Measurements from ENCODE around the gene STX4. TPM values are rescaled to one million over a fixed set of nuclear protein-coding genes. Genes with fewer than 3 reads are reported as not detected.

STX4 gene
- total RNA-seq, 1 donor from 2014 or later = 26.1 TPM

GRCh38 chr16:30987581-30988190 is 45.7 kb upstream of the STX4 start:
- no peak for DNase-seq (ENCODE audit: low read depth)
- no peak for TF ChIP-seq CTCF (conservative IDR thresholded peaks at IDR 0.05; ENCODE audit: low read depth, low read length)
- no peak overlapping the region for H3K4me3 ChIP-seq (ENCODE audit: low read depth, low read length)

DNA sequence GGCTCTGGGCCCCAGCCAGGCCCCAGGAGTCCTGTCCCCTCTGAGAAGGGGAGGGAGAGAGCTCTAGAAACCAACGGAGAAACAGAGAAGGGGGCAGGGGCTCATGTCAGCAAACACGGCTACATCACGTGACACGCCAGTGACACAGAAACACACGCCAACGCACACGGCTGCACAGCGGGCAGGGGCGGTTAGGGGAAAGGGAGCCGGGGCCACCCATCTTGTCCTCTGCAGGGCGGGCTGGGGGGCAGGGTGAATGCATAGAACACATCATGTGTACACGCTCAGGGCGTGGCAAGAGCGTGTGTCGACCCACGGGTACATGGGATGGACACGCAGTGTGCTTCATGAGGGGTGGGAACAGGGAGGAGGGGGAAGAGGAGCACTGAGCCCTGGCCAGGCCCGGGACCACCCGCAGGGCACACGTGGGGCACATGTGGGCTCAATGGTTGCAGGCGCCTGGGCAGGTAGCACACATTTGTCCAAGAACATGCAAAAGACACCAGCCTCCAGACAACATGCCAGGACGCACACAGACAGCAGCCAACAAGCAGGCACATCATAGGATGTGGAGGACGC is 43.8 kb upstream of the STX4 start:
- no peak overlapping the region for H3K4me3 ChIP-seq (ENCODE audit: low read depth, low read length)
- TF ChIP-seq CTCF (conservative IDR thresholded peaks at IDR 0.05; ENCODE audit: low read depth, low read length) = no peak
- DNase-seq (ENCODE audit: low read depth) = no peak

DNA sequence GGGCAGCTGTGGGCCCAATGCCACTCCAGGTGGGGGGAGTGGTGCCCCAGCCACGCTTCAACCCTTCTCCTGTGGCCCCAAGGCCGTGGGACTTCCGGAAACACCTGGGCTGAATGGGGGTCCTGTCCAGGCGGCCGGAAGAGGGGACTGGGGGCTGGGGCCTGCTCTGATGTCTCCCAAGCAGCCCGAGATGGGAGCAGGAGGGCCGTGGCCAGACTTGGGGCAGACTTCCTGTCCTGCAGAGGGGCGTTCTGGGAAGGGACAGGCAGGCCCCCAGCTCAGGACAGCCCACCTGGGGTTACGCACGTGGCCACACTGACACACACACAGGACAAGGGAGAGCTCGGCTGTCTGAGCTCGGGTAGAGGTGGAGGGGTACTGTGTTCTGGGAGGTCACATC is 43.3 kb upstream of the STX4 start:
- DNase-seq (ENCODE audit: low read depth) = no peak

DNA sequence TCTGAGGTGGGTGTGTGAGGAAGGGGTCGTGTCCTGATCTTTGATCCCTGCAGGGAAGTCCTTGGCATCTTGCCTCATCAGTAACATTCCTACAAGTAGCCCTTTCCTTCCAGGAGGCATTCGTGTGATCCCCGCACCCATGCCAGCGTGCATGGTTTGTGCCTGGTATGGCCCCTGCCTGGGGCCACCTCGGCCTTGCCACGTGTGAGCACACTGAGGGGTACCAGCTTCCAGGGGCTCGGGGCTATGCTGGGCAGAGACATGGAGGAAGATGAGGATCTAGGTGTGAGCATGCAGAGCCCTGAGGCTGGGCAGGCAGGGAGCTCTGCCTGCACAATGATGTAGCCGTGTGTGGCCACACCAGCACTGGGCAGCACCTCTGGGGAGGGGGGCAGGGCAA is 42.3 kb upstream of the STX4 start:
- no peak overlapping the region for H3K4me3 ChIP-seq (ENCODE audit: low read depth, low read length)
- TF ChIP-seq CTCF (conservative IDR thresholded peaks at IDR 0.05; ENCODE audit: low read depth, low read length) = no peak
- DNase-seq (ENCODE audit: low read depth) = no peak

More for the DNA sequence above, 43.3 kb upstream of the STX4 start:
- H3K4me3 ChIP-seq (ENCODE audit: low read depth, low read length) = no peak overlapping the region
- TF ChIP-seq CTCF (conservative IDR thresholded peaks at IDR 0.05; ENCODE audit: low read depth, low read length) = no peak

GRCh38 chr16:30992276-30992780 is 41.0 kb upstream of the STX4 start:
- no peak for DNase-seq (ENCODE audit: low read depth)
- TF ChIP-seq CTCF (conservative IDR thresholded peaks at IDR 0.05; ENCODE audit: low read depth, low read length) = no peak

GRCh38 chr16:30992931-30993816 is 40.2 kb upstream of the STX4 start:
- DNase-seq (ENCODE audit: low read depth) = no peak
- TF ChIP-seq CTCF (conservative IDR thresholded peaks at IDR 0.05; ENCODE audit: low read depth, low read length) = no peak
- H3K4me3 ChIP-seq (ENCODE audit: low read depth, low read length) = no peak overlapping the region

More at GRCh38 chr16:30992276-30992780, 41.0 kb upstream of the STX4 start:
- H3K4me3 ChIP-seq (ENCODE audit: low read depth, low read length) = no peak overlapping the region
